Prostate gland (tissue), 2 donors: ENCODE measurements around the gene HOXC5.

Experiments
- POLR2A ChIP-seq: fragments of 450-650 bp; IDR thresholded peaks from one replicate; pipeline ENCODE4 v1.6.1; 2016; ENCODE audit warnings: antibody characterized with exemption, mild to moderate bottlenecking
- TF ChIP-seq, protein P1 (sequence below), 4 experiments: fragments of 200-600 bp in 2 of 4; fragments of 450-650 bp in 2 of 4; sonication (generic) in 2 of 4; IDR thresholded peaks; 1 replicate in 3 of 4; 2 replicates in 1 of 4; pipeline ENCODE4 v1.5.1; 2016 to 2019; ENCODE audit warnings: antibody characterized with exemption in 4 of 4, mild to moderate bottlenecking in 2 of 4, moderate library complexity in 2 of 4

- TF ChIP-seq, protein P1, sequence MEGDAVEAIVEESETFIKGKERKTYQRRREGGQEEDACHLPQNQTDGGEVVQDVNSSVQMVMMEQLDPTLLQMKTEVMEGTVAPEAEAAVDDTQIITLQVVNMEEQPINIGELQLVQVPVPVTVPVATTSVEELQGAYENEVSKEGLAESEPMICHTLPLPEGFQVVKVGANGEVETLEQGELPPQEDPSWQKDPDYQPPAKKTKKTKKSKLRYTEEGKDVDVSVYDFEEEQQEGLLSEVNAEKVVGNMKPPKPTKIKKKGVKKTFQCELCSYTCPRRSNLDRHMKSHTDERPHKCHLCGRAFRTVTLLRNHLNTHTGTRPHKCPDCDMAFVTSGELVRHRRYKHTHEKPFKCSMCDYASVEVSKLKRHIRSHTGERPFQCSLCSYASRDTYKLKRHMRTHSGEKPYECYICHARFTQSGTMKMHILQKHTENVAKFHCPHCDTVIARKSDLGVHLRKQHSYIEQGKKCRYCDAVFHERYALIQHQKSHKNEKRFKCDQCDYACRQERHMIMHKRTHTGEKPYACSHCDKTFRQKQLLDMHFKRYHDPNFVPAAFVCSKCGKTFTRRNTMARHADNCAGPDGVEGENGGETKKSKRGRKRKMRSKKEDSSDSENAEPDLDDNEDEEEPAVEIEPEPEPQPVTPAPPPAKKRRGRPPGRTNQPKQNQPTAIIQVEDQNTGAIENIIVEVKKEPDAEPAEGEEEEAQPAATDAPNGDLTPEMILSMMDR (IDR thresholded peaks at IDR 0.05): no peak
- TF ChIP-seq POLR2A: no peak
Observed at GRCh38 chr12:53997204-53998109, 35.4 kb upstream of the HOXC5 start.
